ENCODE measurements around the gene SMAD7.

SMAD7 gene

DNA sequence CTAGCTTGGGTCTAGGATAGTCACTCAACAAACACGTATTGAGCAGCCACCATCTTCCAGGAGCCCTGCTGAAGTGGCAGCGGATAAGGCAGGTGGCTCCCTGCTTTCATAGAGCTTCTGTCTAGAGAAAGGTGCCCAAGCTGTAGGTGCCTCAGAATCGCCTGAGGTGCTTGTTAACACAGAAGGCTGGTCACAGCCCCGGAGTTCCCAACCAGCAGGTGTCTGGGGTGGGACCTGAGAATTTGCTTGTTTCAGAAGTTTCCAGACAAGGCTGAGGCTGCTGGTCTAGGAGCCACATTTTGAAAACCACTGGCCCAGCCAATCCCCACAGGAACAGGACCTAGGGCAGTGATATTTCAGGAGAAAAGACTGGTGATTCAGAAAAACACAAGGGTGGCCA, 45.3 kb upstream of the SMAD7 start:
- H3K23ac ChIP-seq (ENCODE audit: low read length), result no peak overlapping the region
- H3K4me2 ChIP-seq (ENCODE audit: low read length), result no peak overlapping the region
- H3K36me3 ChIP-seq (ENCODE audit: control insufficient read depth, insufficient read depth, low read length), result no peaks in the 10 kb centered on the region
- no peak overlapping the region for H3K4me3 ChIP-seq (ENCODE audit: low read length)
- no peak overlapping the region for H3K18ac ChIP-seq (ENCODE audit: low read length)
- no peak overlapping the region for H3K9ac ChIP-seq (ENCODE audit: low read length)
- no peaks in the 10 kb centered on the region for H3K79me1 ChIP-seq (ENCODE audit: low read length)
- H3K27me3 ChIP-seq (ENCODE audit: insufficient read depth, low read length, poor library complexity), result no peaks in the 10 kb centered on the region
- H2BK5ac ChIP-seq (ENCODE audit: low read length), result no peak overlapping the region
- H3K79me2 ChIP-seq (ENCODE audit: control insufficient read depth, insufficient read depth, low read length), result no peaks in the 10 kb centered on the region
- H4K5ac ChIP-seq (ENCODE audit: low read length), result no peak overlapping the region
- H2BK120ac ChIP-seq (ENCODE audit: low read depth, low read length), result no peak overlapping the region
- peaks cover 8% of the 10 kb centered on the region for H3K4me1 ChIP-seq (ENCODE audit: control insufficient read depth, low read depth, low read length)
- H4K8ac ChIP-seq (ENCODE audit: low read depth, low read length), result no peak overlapping the region
- DNase-seq, result no peak
- no peak overlapping the region for H2AK5ac ChIP-seq (ENCODE audit: low read length)
- WGBS (ENCODE audit: extremely low coverage, insufficient coverage, low lambda C conversion rate), result no CpG with 5 or more reads among the region's 4 CpGs
- no peak overlapping the region for H2BK15ac ChIP-seq (replicated peaks; ENCODE audit: low read depth)
- H3K56ac ChIP-seq (ENCODE audit: low read length), result no peak overlapping the region
- no peak overlapping the region for H3K4ac ChIP-seq (ENCODE audit: low read depth, low read length)
- H3K27ac ChIP-seq (ENCODE audit: low read depth, low read length), result no peak overlapping the region

DNA sequence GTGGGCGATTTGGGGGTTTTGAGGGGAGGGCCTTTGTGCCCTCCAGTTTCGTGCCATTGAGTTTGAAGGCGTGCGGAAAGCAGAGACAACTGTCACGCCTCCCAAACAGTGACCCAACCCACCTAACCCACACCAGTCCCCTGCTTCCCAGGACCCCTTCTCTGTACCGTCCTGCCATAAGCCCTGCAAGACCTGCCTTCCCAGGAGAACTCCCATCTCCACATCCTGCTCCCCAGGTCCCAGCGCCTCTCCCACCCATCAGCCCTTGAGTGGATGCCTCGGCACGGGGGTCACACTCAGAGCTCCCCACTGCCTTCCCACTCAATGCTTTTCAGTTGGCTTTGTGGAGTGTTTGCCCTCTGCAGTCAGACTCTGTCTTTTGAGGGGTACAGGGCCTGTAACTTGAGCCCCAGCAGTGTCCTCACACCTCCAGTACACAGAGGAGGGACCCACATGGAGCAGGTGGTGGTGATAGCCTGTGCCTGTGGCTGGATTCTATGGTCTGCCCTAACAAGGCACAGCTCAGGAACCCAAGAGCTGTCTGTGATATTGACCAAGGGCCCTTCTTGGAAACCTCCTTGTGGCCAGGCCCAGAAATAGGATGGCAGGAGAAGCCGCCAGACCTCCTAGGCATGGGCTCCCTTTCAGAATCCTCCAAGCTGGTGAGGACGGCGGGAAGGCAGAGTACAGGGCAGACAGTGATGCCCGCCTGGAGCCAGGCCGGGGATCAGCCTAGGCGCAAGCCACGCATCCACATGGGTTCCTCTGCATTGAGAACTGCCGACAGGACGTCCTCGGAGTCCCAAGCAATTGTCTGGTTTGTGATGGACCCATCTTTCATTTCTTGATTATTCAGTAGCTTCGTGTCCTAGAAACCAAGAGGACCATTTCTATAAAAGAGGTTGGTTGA, 44.4 kb upstream of the SMAD7 start:
- Histone ChIP-seq H3K4me1 (ENCODE audit: control insufficient read depth, low read depth, low read length) (peaks cover 12% of the 10 kb centered on the region), H3K4me3 (ENCODE audit: low read length) (no peak overlapping the region), H3K56ac (ENCODE audit: low read length) (no peak overlapping the region), H3K9ac (ENCODE audit: low read length) (no peak overlapping the region), H2BK120ac (ENCODE audit: low read depth, low read length) (no peak overlapping the region), H3K23ac (ENCODE audit: low read length) (no peak overlapping the region), H2BK15ac (replicated peaks; ENCODE audit: low read depth) (no peak overlapping the region), H3K18ac (ENCODE audit: low read length) (no peak overlapping the region), H3K27ac (ENCODE audit: low read depth, low read length) (no peak overlapping the region), H3K79me1 (ENCODE audit: low read length) (no peaks in the 10 kb centered on the region), H3K4me2 (ENCODE audit: low read length) (no peak overlapping the region), H4K8ac (ENCODE audit: low read depth, low read length) (no peak overlapping the region), H3K36me3 (ENCODE audit: control insufficient read depth, insufficient read depth, low read length) (no peaks in the 10 kb centered on the region), H3K79me2 (ENCODE audit: control insufficient read depth, insufficient read depth, low read length) (no peaks in the 10 kb centered on the region), H4K5ac (ENCODE audit: low read length) (no peak overlapping the region), H2AK5ac (ENCODE audit: low read length) (peak overlapping the region; percentile 78), H3K4ac (ENCODE audit: low read depth, low read length) (no peak overlapping the region), H3K27me3 (ENCODE audit: insufficient read depth, low read length, poor library complexity) (no peaks in the 10 kb centered on the region), H2BK5ac (ENCODE audit: low read length) (no peak overlapping the region)
- no CpG with 5 or more reads among the region's 20 CpGs for WGBS (ENCODE audit: extremely low coverage, insufficient coverage, low lambda C conversion rate)
- DNase-seq, result no peak

DNA sequence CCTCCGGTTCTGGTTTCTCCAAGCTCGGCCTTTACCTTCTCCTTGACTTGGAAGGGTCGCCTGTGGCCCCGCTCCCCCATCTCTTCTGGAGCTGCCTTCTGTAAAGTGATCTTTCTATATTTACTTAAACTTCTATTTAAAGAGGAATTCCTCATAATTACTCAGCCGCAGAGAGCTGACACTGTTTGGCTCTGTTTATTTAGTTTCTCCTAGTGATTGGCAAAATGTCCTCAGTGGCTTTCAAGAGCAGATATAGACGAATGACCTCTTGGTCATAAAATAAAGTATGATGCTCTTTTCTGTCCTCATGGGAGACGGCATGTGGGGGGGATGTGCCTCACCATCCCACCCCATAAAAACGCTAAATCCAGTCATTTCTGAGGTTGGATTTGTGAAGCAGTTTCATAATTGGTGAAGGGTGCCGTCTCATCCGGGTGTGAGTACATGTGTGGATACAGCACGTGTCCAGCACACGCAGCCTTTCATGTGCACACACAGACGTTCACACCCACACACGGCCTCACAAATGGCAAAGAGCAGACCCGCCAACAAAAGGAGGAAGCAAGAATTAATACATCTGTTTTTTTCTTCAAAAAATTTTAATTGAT, 43.4 kb upstream of the SMAD7 start:
- no peak overlapping the region for H3K18ac ChIP-seq (ENCODE audit: low read length)
- H3K27ac ChIP-seq (ENCODE audit: low read depth, low read length), result no peak overlapping the region
- DNase-seq, result no peak
- H2BK120ac ChIP-seq (ENCODE audit: low read depth, low read length), result no peak overlapping the region
- H3K23ac ChIP-seq (ENCODE audit: low read length), result no peak overlapping the region
- no peaks in the 10 kb centered on the region for H3K79me2 ChIP-seq (ENCODE audit: control insufficient read depth, insufficient read depth, low read length)
- H3K4ac ChIP-seq (ENCODE audit: low read depth, low read length), result no peak overlapping the region
- no peak overlapping the region for H3K4me2 ChIP-seq (ENCODE audit: low read length)
- H3K56ac ChIP-seq (ENCODE audit: low read length), result peak overlapping the region; percentile 54
- WGBS (ENCODE audit: extremely low coverage, insufficient coverage, low lambda C conversion rate), result no CpG with 5 or more reads among the region's 15 CpGs
- no peak overlapping the region for H3K9ac ChIP-seq (ENCODE audit: low read length)
- H3K36me3 ChIP-seq (ENCODE audit: control insufficient read depth, insufficient read depth, low read length), result no peaks in the 10 kb centered on the region
- H3K27me3 ChIP-seq (ENCODE audit: insufficient read depth, low read length, poor library complexity), result no peaks in the 10 kb centered on the region
- H2AK5ac ChIP-seq (ENCODE audit: low read length), result no peak overlapping the region
- no peak overlapping the region for H2BK15ac ChIP-seq (replicated peaks; ENCODE audit: low read depth)
- no peak overlapping the region for H4K8ac ChIP-seq (ENCODE audit: low read depth, low read length)
- no peaks in the 10 kb centered on the region for H3K79me1 ChIP-seq (ENCODE audit: low read length)
- H3K4me3 ChIP-seq (ENCODE audit: low read length), result no peak overlapping the region
- H2BK5ac ChIP-seq (ENCODE audit: low read length), result no peak overlapping the region
- peaks cover 12% of the 10 kb centered on the region for H3K4me1 ChIP-seq (ENCODE audit: control insufficient read depth, low read depth, low read length)
- no peak overlapping the region for H4K5ac ChIP-seq (ENCODE audit: low read length)

DNA sequence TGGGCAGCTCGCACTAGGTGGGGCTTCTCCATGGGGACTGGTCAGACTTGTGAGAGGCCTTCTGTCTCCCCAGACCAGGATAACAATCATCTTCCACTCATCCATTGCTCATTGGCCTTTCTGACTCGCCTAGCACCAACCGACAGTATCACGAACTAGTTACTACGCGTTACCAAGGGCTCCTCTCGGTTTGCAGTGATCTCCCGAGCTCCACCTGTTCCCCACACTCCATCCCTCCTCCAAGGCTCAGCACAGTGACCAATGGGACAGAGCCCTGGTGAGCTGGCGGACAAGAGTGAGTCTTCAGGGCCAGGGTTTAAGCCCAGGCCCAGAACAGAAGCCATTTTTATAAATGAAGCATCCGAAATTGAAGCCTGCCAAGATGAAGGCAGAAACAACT, 42.8 kb upstream of the SMAD7 start:
- Histone ChIP-seq H2BK120ac (ENCODE audit: low read depth, low read length) (no peak overlapping the region), H2AK5ac (ENCODE audit: low read length) (no peak overlapping the region), H4K5ac (ENCODE audit: low read length) (no peak overlapping the region), H2BK15ac (replicated peaks; ENCODE audit: low read depth) (no peak overlapping the region), H3K23ac (ENCODE audit: low read length) (no peak overlapping the region), H3K4me2 (ENCODE audit: low read length) (no peak overlapping the region), H2BK5ac (ENCODE audit: low read length) (no peak overlapping the region), H3K4me1 (ENCODE audit: control insufficient read depth, low read depth, low read length) (peaks cover 11% of the 10 kb centered on the region), H3K9ac (ENCODE audit: low read length) (no peak overlapping the region), H3K56ac (ENCODE audit: low read length) (no peak overlapping the region), H3K36me3 (ENCODE audit: control insufficient read depth, insufficient read depth, low read length) (no peaks in the 10 kb centered on the region), H3K79me1 (ENCODE audit: low read length) (no peaks in the 10 kb centered on the region), H3K27me3 (ENCODE audit: insufficient read depth, low read length, poor library complexity) (no peaks in the 10 kb centered on the region), H3K4me3 (ENCODE audit: low read length) (no peak overlapping the region), H3K18ac (ENCODE audit: low read length) (no peak overlapping the region), H3K4ac (ENCODE audit: low read depth, low read length) (no peak overlapping the region), H3K27ac (ENCODE audit: low read depth, low read length) (no peak overlapping the region), H4K8ac (ENCODE audit: low read depth, low read length) (no peak overlapping the region), H3K79me2 (ENCODE audit: control insufficient read depth, insufficient read depth, low read length) (no peaks in the 10 kb centered on the region)
- no CpG with 5 or more reads among the region's 10 CpGs for WGBS (ENCODE audit: extremely low coverage, insufficient coverage, low lambda C conversion rate)
- no peak for DNase-seq

DNA sequence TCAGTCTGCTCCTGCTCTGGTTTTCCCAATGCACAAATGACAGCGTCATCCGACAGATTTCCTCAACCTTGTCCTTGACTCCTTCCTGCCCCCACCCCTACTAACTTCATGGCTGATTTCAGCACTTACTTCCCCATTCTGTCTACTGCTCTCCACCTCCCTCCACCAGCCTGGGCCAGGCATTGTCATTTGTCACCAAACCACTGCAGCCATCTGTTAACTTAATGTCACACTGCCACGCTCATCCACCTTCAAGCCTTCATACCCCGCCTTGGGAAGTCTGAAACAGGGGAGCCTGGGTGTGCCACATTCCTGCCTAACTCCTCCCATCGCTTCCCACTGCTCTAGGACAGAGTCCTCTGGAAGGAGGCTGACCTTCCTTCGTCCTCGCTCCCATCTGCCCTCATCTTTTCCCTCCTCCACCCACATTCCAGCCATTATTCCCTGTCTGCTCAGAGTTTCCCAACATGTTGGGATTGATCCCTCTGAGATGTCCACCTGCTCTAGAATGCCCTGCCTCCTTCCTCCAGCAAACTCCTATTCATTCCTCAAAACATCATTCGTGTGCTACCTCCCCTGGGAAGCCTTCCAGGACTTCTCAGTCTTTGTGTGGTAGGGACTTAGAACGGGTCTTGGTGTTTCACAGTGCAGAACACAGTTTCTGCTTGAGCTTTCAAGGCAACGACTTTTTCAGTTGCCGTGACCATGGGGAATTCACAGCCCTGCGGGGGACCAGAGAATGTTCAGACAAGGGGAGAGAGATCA, 42.2 kb upstream of the SMAD7 start:
- Histone ChIP-seq H3K4me1 (ENCODE audit: control insufficient read depth, low read depth, low read length) (peaks cover 5% of the 10 kb centered on the region), H3K56ac (ENCODE audit: low read length) (no peak overlapping the region), H2BK15ac (replicated peaks; ENCODE audit: low read depth) (no peak overlapping the region), H4K5ac (ENCODE audit: low read length) (no peak overlapping the region), H3K18ac (ENCODE audit: low read length) (no peak overlapping the region), H3K9ac (ENCODE audit: low read length) (no peak overlapping the region), H3K36me3 (ENCODE audit: control insufficient read depth, insufficient read depth, low read length) (no peaks in the 10 kb centered on the region), H3K27me3 (ENCODE audit: insufficient read depth, low read length, poor library complexity) (no peaks in the 10 kb centered on the region), H3K4ac (ENCODE audit: low read depth, low read length) (no peak overlapping the region), H4K8ac (ENCODE audit: low read depth, low read length) (no peak overlapping the region), H3K23ac (ENCODE audit: low read length) (no peak overlapping the region), H3K4me2 (ENCODE audit: low read length) (no peak overlapping the region), H2BK120ac (ENCODE audit: low read depth, low read length) (no peak overlapping the region), H2AK5ac (ENCODE audit: low read length) (no peak overlapping the region), H3K27ac (ENCODE audit: low read depth, low read length) (no peak overlapping the region), H3K79me1 (ENCODE audit: low read length) (no peaks in the 10 kb centered on the region), H3K4me3 (ENCODE audit: low read length) (no peak overlapping the region), H2BK5ac (ENCODE audit: low read length) (no peak overlapping the region), H3K79me2 (ENCODE audit: control insufficient read depth, insufficient read depth, low read length) (no peaks in the 10 kb centered on the region)
- no CpG with 5 or more reads among the region's 12 CpGs for WGBS (ENCODE audit: extremely low coverage, insufficient coverage, low lambda C conversion rate)
- peak; percentile 53 for DNase-seq
